Erythroblast (primary cell): ENCODE data around the gene PCNT.
"Not testable (repeated sequence)": the region's sequence is repeated elsewhere in the genome, so short reads cannot be mapped to it uniquely, and the experiment has no call there.

Experiments used
- DNase-seq, 2 experiments: peaks; one replicate each; lab custom pipeline; 2025; lab: John Stamatoyannopoulos, UW
- GATA1 ChIP-seq: IDR thresholded peaks from 2 replicates; pipeline ENCODE4 v1.6.1; 2011; ENCODE audit warnings: low read depth, mild to moderate bottlenecking, control low read depth, low read length, moderate library complexity
- POLR2A ChIP-seq: IDR thresholded peaks from 2 replicates; pipeline ENCODE4 v1.6.1; 2011; ENCODE audit warnings: mild to moderate bottlenecking, low read length

The PCNT gene

DNA sequence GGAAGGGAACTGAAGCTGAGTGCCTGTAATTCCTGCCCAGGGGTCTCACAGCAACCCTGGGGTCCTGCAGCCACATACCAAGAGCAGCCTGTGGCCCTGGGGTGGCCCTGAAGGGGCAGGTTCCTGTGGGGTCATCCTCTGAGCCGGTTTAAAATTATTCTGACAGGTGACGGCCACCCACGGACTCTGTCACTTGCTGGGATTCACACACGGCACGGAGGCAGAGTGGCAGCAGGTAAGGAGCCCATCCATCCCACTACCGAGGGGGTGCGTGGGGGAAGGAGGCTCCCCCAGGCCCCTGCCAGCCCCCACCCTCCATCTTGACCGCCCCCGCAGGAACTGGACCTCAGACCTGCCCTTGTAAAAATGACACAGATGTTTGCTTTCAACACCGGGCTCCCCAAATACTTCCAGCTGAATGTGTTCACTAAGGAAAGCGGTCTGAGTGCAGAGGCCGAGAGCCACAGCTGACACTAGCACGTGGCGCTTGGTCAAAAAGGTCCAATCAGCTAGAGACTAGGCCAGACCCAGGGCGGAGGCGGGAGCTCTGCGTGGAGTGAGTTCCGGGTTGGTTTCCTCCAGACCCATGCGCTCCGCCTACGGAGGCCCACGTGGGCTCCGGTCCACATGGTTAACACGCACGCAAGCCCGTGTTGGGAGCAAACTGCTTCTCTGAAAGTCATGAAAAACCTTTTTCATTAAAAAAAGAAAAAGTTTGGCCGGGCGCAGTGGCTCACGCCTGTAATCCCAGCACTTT is 27.8 kb upstream of the PCNT start:
- peak; percentile 70 to 78 for DNase-seq
- no peak for TF ChIP-seq GATA1
- peak; percentile 35 for TF ChIP-seq POLR2A

DNA sequence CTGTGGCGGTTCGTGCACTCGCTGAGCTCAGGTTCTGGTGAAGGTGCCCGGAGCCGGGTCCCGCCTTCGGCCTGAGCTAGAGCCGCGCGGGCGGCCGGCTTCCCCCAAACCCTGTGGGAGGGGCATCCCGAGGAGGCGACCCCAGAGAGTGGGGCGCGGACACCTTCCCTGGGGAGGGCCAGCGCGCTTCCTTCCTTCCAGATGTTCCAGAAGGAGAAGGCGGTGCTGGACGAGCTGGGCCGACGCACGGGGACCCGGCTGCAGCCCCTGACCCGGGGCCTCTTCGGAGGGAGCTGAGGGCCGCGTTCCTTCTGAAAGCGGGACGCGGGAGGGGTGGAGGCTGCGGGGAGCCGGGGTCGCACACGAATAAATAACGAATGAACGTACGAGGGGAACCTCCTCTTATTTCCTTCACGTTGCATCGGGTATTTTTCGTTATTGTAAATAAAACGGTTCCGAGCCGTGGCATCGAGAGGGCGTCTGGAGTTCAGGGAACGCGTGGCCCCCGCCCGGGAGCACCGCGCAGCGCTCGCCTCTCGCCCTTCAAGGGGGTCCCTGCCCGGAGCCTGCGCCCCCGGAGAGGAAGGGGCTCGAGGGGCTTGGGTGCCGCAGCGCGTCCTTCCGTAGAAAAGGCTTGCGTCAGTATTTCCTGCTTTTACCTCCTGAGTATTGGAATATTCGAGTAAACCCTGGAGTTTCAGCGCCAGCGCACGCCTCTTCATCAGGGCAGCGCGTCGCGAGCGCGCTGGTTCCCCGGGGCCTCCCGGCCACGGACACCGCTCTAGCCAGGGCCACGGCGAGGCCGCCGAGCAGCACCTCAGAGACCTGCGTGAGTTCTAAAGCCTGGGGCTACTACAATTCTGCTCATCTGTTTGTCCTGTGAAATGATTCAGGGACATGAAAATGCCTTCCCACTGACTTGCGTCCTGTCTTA is 26.4 kb upstream of the PCNT start:
- DNase-seq: peak; percentile 32 to 51
- peak; percentile 27 for TF ChIP-seq POLR2A
- TF ChIP-seq GATA1: no peak

DNA sequence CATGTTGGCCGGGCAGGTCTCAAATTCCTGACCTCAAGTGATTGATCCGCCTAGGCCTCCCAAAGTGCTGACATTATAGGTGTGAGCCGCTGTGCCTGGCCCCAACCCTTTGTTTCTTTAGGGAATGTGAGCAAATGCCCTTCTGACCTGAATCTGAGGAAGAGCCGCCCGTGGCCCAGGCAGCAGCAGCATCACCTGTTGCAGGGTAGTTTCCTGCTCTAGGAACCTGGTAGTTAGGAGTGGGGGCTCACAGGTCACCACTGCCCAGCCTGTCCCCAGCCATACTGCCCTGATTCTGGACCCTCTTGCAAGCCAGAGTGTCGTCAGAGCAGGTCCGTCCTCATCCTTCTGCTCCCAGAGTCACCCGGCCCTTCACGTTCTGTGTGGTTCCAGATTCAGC is 24.8 kb upstream of the PCNT start:
- no peak for DNase-seq
- TF ChIP-seq POLR2A (no peak), GATA1 (no peak)

DNA sequence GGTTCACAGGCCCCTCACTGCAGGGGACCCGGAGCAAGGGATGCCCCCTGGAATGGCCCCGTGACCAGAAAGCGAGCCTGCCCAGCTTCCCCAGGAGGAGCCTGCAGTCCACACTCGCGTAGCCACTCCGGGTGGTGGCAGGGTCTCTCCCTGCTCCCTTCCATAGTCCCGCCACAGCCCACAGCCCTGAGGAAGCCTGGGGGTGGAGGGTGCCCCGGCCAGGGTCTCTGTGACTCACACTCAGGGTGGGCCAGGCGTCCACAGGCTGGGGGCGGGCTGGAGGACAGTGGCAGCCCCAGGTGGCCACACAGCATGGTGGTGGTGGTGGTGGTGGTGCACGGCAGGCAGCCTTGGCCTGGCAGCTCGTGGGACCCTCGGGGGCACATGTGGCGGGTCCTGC is 22.2 kb upstream of the PCNT start:
- no peak for TF ChIP-seq POLR2A
- TF ChIP-seq GATA1: no peak
- no peak for DNase-seq

DNA sequence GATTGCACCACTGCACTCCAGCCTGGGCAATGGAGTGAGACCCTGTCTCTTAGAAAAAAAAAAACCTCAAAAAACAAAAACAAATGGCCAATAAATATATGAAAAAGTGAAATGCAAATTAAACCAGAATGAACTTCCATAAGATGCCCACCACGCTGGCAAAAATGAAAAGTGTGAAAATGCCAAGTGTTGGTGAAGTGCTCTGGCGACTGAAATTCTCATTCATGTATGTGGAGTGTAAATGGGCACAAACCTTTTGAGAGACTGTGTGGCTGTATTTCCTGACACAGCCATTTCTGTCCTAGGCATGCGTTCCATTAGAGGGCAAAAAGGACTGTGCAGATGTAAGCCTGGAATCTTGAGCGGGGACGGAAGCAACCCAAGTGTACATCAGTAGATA is 19.5 kb upstream of the PCNT start:
- TF ChIP-seq GATA1 (no peak), POLR2A (no peak)
- no peak for DNase-seq

DNA sequence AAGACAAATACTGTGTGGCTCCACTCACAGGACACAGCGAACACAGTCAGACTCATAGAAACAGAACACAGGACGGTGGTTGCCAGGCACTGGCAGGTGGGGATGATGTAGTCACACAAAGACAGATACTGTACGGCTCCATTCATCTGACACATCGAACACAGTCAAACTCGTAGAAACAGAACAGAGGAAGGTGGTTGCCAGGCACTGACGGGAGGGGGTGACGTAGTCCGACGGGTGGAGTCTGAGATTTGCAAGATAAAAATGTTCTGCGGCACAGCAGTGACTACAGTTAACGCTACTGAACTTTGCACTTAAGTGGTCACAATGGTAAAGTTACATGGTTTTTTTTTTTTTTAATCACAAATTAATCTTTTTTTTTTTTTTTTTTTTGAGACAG is 19.0 kb upstream of the PCNT start:
- no peak for TF ChIP-seq GATA1
- TF ChIP-seq POLR2A: no peak

DNA sequence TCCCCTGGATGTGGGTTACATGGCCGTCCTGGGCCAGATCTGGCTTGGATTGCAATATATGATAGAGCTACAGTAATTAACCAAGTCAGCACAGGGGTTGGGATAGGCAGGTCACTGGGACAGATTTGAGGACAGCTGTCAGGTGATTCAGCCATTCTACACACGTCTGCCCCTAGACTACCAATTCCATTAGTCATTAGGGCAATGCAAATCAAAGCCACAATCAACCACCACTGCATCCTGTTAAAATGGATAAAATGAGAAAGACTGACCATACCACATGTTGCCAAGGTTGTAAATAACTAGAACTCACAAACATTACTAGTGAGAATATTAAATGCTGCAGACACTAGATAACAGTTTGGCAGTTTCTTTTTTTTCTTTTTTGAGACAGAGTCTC is 16.3 kb upstream of the PCNT start:
- DNase-seq: peak; percentile 39 to 66
- TF ChIP-seq GATA1 (no peak), POLR2A (no peak)

More for the DNA sequence above, 19.0 kb upstream of the PCNT start:
- peak; percentile 86 to 91 for DNase-seq

DNA sequence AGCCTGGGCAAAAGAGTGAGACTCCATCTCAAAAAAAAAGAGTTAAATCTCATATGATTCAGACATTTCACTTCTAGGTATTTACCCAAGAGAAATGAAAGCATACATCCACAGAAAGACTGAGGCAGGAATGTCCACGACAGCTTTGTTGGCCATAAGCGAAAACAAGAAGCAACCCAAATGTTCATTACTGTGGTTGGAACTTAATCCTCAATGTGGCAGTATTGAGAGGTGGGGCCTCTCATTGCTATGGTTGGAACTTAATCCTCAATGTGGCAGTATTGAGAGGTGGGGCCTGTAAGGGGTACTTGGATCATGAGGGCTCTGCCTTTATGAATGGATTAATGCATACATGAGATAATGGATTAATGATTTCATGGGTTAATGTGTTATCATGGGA is 15.5 kb upstream of the PCNT start:
- no peak for DNase-seq
- TF ChIP-seq POLR2A: no peak
- no peak for TF ChIP-seq GATA1

DNA sequence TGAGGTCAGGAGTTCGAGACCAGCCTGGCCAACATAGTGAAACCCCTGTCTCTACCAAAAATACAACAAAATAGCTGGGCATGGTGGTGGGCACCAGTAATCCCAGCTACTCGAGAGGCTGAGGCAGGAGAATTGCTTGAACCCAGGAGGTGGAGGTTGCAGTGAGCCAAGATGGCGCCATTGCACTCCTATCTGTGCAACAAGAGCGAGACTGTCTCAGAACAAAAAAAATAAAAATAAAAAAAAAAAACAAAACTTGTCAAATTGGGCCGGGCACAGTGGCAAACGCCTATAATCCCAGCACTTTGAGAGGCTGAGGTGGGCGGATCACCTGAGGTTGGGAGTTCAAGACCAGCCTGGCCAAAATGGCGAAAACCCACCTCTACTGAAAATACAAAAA is 13.7 kb upstream of the PCNT start:
- DNase-seq: not testable (repeated sequence)

DNA sequence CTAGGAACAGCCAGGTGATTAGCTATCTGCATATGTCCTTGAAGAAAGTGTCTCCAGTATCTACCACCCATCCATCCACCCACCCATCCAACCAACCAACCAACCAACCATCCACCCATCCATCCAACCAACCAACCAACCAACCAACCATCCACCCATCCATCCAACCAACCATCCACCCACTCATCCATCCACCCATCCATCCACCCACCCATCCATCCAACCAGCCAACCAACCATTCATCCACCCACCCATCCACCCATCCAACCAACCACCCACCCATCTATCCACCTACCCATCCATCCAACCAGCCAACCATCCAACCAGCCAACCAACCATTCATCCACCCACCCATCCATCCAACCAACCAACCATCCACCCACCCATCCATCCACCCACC is 12.4 kb upstream of the PCNT start:
- no peak for DNase-seq
- no peak for TF ChIP-seq POLR2A
- TF ChIP-seq GATA1: no peak

DNA sequence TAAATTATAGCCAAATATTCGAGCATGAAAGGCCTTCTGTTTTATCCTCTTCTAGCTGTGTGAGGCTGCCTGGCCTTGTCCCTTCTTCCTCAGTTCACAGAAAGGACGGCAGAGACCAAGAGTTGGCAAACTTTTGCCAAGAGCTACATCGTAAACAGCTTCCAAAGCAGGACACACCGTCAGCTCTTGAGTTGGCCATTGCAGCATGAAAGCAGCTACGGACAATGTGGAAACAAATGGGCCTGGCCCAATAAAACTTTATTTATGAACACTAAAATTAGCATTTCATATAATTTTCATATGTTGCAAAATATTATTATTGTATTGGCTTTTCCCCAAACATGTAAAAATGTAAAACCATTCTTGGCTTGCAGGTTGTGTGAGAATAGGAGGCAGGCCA is 11.0 kb upstream of the PCNT start:
- DNase-seq: no peak
- TF ChIP-seq POLR2A: no peak
- TF ChIP-seq GATA1: no peak

DNA sequence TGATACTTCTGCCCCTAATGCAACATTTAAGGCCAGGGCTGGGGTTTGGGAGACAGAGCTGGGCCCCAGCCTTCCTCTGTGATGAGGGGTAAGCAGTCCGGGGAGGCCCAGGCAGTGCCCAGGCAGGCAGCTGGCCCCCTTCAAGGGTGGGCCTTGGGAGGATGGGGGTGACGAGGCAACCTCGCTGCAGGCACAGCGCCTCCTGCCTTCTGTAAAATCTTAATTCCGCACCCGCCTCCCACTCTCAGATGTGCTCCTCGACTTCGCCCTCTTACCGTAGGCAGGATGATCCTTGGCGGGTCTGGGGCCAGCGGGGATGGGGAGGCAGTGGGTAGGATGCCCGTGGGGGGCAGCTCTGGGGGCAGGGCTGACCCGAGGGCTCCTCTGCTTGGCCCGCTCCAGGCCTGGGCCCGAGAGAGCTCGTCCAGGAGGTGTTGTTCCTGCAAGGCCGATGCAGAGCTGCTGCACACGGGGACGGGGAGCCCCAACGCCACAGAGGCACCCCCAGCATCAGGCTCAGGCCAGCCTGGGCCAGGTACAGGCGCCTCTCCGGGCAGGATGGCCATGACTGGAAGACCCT is 9.4 kb upstream of the PCNT start:
- DNase-seq: no peak
- TF ChIP-seq GATA1: no peak
- TF ChIP-seq POLR2A: no peak

DNA sequence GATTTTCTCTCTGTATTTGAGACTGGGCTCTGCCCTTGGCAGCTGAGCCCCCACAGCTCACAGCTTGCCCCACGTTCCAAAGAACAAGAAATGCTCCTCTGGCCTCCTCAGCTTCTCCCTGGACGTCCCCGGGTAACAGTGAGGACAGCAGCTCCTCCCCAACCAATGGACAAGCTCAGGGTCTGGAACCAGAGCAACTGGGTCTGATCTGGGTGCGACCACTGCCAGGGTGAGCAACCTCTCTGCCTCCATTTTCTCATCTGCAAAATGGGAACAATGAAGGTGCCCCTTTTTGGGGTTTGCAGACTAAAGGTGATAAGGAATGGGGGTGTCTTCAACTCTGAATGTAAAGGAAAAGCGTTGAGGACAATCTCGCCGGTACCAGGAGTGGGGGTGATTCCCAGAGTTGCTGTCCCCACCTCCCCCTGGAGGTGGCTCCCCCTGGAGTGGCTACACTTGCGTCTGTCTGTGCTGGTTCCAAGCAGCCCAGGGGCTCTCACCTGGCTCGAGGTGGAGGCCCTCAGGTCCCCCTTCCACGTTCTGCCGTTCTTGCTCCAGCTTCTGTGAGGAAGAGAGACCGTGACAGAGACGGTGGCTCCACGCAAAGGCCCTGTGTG is 7.1 kb upstream of the PCNT start:
- DNase-seq: no peak
- TF ChIP-seq POLR2A: no peak
- TF ChIP-seq GATA1: no peak

DNA sequence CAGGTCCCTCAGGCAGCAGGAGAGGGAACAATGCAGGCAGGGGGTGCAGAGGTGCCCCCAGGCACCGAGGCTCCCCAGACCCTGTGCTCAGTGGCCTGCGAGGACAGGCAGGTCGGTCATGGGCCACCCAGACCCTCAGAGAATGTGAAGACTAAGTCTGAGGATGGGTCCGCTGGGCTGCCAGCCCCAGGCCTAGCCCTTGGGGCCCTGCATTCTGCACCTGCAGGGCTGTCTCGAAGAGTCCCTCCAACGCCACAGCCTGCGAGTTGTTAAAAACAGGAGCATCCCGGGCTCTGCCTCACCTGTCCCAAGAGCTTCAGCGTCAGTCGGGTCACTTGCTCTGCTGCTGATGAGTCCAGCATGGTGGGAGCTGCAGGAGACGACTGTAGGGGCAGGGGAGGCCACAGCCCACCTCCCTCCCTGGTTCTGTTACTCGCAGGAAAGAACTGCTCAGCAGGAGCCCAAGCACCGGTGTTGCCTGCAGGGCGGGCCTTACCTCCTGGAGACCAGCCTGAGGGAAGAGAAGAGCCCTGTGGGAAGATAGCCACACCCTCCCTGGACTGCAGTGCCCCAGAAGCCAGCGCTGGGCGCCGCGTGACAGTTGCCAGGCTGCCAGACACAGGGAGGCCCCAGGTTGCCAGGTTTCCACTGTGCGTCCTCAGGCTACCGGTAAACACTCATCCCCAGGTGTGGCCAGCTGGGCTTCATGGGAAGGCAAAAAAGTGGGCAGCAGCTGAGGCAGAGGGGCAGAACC is 6.1 kb upstream of the PCNT start:
- no peak for DNase-seq
- TF ChIP-seq POLR2A (peak; percentile 10), GATA1 (no peak)
